Prostate gland (tissue), 2 donors: Measurements from ENCODE around the gene VPS8. TPM values are rescaled to one million over a fixed set of nuclear protein-coding genes. Genes with fewer than 3 reads are reported as not detected.

Experiments
- DNase-seq: peaks from one replicate; pipeline ENCODE4 v3.0.0-alpha.2; 2019; ENCODE audit warnings: low spot score
- H3K27ac ChIP-seq, 2 donors: fragments of 200-600 bp; sonication (generic); 2 replicates each; pipeline ENCODE4 v1.5.1; 2017 to 2019
- H3K27me3 ChIP-seq: fragments of 200-600 bp; sonication (generic); replicated peaks from 2 replicates; pipeline ENCODE4 v1.5.1; 2019; ENCODE audit not compliant: insufficient read depth
- H3K36me3 ChIP-seq, 2 donors: fragments of 200-600 bp; sonication (generic); 1 replicate in 1 of 2; 2 replicates in 1 of 2; pipeline versions ENCODE4 v1.5.1 to v1.8.1; 2017 to 2019
- H3K4me1 ChIP-seq: fragments of 200-600 bp; sonication (generic); replicated peaks from 2 replicates; pipeline ENCODE4 v1.5.1; 2019
- H3K4me3 ChIP-seq, 2 donors: fragments of 200-600 bp; sonication (generic); 2 replicates each; pipeline ENCODE4 v1.5.1; 2017 to 2019
- H3K9me3 ChIP-seq: fragments of 200-600 bp; sonication (generic); 2 replicates; pipeline ENCODE4 v1.5.1; 2017
- POLR2A ChIP-seq: fragments of 450-650 bp; IDR thresholded peaks from one replicate; pipeline ENCODE4 v1.6.1; 2016; ENCODE audit warnings: antibody characterized with exemption, mild to moderate bottlenecking
- POLR2AphosphoS5 ChIP-seq: sonication (generic); formaldehyde crosslinking; IDR thresholded peaks from one replicate; pipeline ENCODE4 v1.6.1; 2017; ENCODE audit warnings: antibody characterized with exemption
- WGBS: methylation state at CpG from one replicate; pipeline ENCODE4 v1.1.5; 2018; 5-methylcytosine and 5-hydroxymethylcytosine counted together
- intact Hi-C: fragments of 100-400 bp; cut with DNase I; formaldehyde crosslinking; loops from one replicate; pipeline ENCODE4 v1.14.2; 2022
- total RNA-seq, 2 donors: library from RNA; depleted of rRNA; stranded (reverse); fragments of >200 nt; gene quantifications; one replicate each; pipeline ENCODE4 v1.1.0, GENCODE V29; 2016
- TF ChIP-seq, protein P1 (sequence below), 4 experiments: fragments of 200-600 bp in 2 of 4; fragments of 450-650 bp in 2 of 4; sonication (generic) in 2 of 4; IDR thresholded peaks; 1 replicate in 3 of 4; 2 replicates in 1 of 4; pipeline ENCODE4 v1.5.1; 2016 to 2019; ENCODE audit warnings: antibody characterized with exemption in 4 of 4, mild to moderate bottlenecking in 2 of 4, moderate library complexity in 2 of 4

Gene VPS8
- total RNA-seq, 2 donors from 2014 or later = 36.7 to 70.6 TPM

DNA sequence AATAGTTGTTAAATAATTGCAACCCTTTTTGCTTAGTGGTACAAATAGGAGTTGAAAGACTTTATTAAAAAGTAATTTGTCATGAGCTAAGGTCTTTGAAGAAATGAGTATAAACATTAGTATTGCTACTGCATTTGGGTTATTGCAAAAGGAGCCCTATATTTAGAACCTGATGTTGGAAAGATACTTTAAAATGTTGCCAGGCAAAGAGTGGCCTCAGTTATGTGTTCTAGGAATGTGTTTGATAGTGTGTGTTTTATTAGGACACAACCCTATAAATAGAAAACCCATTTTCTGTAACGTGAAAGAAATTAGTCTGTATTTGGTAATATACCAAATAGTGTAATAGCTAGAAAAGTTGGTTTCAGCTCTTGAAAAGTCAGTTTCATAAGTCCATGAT lies 10.7 kb downstream of the VPS8 start:
- DNase-seq = no peak
- no peaks in the 10 kb centered on the region for H3K4me1 ChIP-seq
- H3K36me3 ChIP-seq = no peaks in the 10 kb centered on the region
- H3K9me3 ChIP-seq = no peaks in the 10 kb centered on the region
- H3K4me3 ChIP-seq = no peak overlapping the region
- intact Hi-C loops = no loop called here
- no peaks in the 10 kb centered on the region for H3K27me3 ChIP-seq
- 9% methylated on average over 1 of the region's 1 CpG for WGBS
- TF ChIP-seq POLR2AphosphoS5 = no peak
- H3K27ac ChIP-seq = no peak overlapping the region

DNA sequence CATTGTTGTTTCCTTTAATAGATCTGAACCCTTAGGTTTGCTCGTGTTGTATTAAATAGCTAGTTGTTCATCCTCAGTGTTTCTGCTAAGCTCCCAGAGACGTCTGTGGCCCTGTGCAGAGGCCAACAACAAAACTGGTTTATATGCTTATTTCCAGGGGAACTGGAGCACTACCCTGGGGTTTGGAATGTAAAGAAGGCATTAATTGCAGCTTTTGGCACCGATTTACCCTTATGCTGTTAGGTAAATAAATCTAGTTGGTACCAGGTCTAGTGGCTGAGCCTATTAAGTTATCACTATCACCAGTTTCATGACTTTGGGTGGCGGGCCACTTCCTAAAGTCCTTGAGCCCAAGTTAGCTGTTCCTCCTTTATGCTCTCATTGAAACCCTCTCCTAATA lies 12.0 kb downstream of the VPS8 start:
- Histone ChIP-seq H3K4me1 (no peaks in the 10 kb centered on the region), H3K4me3 (no peak overlapping the region), H3K9me3 (no peaks in the 10 kb centered on the region), H3K27me3 (no peaks in the 10 kb centered on the region), H3K36me3 (no peaks in the 10 kb centered on the region), H3K27ac (no peak overlapping the region)
- TF ChIP-seq, protein P1, sequence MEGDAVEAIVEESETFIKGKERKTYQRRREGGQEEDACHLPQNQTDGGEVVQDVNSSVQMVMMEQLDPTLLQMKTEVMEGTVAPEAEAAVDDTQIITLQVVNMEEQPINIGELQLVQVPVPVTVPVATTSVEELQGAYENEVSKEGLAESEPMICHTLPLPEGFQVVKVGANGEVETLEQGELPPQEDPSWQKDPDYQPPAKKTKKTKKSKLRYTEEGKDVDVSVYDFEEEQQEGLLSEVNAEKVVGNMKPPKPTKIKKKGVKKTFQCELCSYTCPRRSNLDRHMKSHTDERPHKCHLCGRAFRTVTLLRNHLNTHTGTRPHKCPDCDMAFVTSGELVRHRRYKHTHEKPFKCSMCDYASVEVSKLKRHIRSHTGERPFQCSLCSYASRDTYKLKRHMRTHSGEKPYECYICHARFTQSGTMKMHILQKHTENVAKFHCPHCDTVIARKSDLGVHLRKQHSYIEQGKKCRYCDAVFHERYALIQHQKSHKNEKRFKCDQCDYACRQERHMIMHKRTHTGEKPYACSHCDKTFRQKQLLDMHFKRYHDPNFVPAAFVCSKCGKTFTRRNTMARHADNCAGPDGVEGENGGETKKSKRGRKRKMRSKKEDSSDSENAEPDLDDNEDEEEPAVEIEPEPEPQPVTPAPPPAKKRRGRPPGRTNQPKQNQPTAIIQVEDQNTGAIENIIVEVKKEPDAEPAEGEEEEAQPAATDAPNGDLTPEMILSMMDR (IDR thresholded peaks at IDR 0.05) = no peak
- TF ChIP-seq POLR2AphosphoS5 (no peak), POLR2A (no peak)
- intact Hi-C loops = no loop called here
- no peak for DNase-seq
- WGBS = 58% methylated on average over 4 of the region's 4 CpGs

DNA sequence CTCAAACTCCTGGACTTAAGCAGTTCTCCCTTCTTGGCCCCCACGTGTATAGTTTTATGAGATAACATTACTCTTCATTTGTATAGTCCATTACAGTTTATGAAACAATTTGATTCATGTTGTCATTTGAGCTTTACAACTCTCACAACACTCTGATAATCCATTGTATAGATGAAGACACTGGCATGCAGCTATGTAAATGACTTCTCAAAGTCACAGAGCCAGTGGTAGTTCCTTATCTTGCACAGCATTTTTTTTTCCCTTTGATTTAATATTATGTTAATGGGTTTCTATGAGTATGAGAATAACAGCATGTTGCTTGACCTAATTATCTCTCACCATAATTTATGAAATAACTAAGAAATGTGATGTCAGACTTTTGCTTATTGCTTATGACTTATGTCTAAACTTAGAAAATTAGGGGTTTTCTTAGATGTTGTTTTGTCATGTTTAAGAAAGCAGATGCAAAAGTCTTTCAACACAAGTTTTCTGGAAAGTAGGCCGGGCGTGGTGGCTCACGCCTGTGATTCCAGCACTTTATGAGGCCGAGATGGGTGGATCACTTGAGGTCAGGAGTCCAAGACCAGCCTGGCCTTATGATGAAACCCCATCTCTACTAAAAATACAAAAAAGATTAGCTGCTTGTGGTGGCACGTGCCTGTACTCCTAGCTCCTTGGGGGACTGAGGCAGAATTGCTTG lies 13.3 kb downstream of the VPS8 start:
- H3K4me1 ChIP-seq = no peaks in the 10 kb centered on the region
- intact Hi-C loops = no loop called here
- 91% methylated on average over 6 of the region's 6 CpGs for WGBS
- no peak overlapping the region for H3K4me3 ChIP-seq
- DNase-seq = no peak
- no peaks in the 10 kb centered on the region for H3K36me3 ChIP-seq
- H3K27ac ChIP-seq = no peak overlapping the region
- TF ChIP-seq POLR2A = no peak
- TF ChIP-seq POLR2AphosphoS5 = no peak
- TF ChIP-seq, protein P1 (IDR thresholded peaks at IDR 0.05) = no peak
- no peaks in the 10 kb centered on the region for H3K9me3 ChIP-seq
- no peaks in the 10 kb centered on the region for H3K27me3 ChIP-seq

DNA sequence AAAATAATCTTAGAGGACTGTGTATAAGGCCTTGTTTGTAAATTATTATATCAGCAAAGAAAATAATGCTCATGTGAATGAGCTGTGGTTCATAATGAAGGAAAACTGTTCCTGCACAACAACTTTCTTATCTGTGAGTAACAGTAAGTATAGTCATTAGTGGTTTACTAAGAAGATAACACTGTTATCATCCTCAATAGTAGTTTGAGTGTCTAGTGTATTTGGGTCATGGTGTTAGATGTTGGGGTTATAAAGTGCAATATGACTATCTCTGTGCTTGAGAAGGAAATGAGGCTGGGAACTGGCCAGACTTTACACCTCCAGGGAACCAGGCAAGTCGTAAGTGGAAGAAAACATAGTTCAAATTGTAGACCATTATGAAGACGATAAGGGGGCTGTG lies 15.6 kb downstream of the VPS8 start:
- Histone ChIP-seq H3K9me3 (no peaks in the 10 kb centered on the region), H3K4me3 (no peak overlapping the region), H3K36me3 (no peaks in the 10 kb centered on the region), H3K27me3 (no peaks in the 10 kb centered on the region), H3K27ac (no peak overlapping the region), H3K4me1 (no peaks in the 10 kb centered on the region)
- intact Hi-C loops = no loop called here
- TF ChIP-seq POLR2AphosphoS5 = no peak
- WGBS = 81% methylated on average over 2 of the region's 2 CpGs
- DNase-seq = no peak

DNA sequence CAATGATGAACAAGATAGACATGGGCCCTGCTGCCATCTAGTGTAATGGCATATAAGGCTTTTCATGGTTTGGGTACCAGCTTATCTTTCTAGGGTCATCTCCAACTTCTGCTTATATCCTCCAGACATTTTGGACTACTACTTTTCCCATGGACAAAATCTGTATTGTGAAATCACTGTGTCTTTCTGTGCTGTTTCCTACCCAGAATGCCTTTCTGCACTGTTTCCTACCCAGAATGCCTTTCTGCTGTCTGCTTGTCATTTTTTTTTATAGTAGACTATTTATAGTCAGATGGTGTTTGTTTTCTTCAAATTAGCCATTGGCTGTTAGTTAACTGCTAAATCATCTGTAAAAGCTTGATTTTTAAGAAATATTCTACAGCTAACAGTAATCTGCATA lies 20.1 kb downstream of the VPS8 start:
- no peak for DNase-seq
- H3K9me3 ChIP-seq = no peaks in the 10 kb centered on the region
- H3K27ac ChIP-seq = no peak overlapping the region
- H3K36me3 ChIP-seq = no peaks in the 10 kb centered on the region
- intact Hi-C loops = no loop called here
- no peaks in the 10 kb centered on the region for H3K27me3 ChIP-seq
- TF ChIP-seq POLR2AphosphoS5 (no peak), POLR2A (no peak)
- TF ChIP-seq, protein P1 (IDR thresholded peaks at IDR 0.05) = no peak
- no peak overlapping the region for H3K4me3 ChIP-seq
- H3K4me1 ChIP-seq = no peaks in the 10 kb centered on the region

DNA sequence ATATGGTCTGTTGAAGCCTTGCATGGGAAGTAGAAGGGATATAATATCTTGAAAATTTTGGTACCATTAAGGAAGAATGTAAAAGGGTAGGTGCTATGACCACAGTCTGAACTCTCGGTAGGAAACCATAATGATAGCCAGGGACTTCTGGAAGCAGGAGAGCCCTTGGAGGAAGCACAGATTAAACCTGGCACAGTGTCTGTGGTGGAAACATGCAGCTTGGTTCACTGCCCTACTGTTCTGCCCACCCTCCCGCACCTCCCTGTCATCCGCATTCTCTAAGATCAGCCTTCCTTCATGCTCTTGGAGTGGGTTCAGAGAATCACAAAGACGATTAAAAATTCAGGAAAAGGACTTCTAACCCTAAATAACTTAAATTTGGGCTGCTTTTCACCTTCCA lies 20.9 kb downstream of the VPS8 start:
- 92% methylated on average over 4 of the region's 4 CpGs for WGBS
- DNase-seq = no peak
- H3K27me3 ChIP-seq = no peaks in the 10 kb centered on the region
- H3K36me3 ChIP-seq = no peaks in the 10 kb centered on the region
- TF ChIP-seq POLR2A = no peak
- TF ChIP-seq POLR2AphosphoS5 = no peak
- TF ChIP-seq, protein P1 (IDR thresholded peaks at IDR 0.05) = no peak
- no peaks in the 10 kb centered on the region for H3K4me1 ChIP-seq
- no peaks in the 10 kb centered on the region for H3K9me3 ChIP-seq
- H3K4me3 ChIP-seq = no peak overlapping the region
- H3K27ac ChIP-seq = no peak overlapping the region
- intact Hi-C loops = no loop called here
